Urinary bladder (tissue), 4 donors: ENCODE results near the gene LAMC3. TPM values are rescaled to one million over a fixed set of nuclear protein-coding genes. Genes with fewer than 3 reads are reported as not detected.

Source experiments
- DNase-seq: peaks from one replicate; pipeline ENCODE4 v3.0.0-alpha.2; 2015; ENCODE audit errors: extremely low spot score
- H3K27ac ChIP-seq: one replicate; pipeline ENCODE4 v1.5.1; 2013; ENCODE audit warnings: low read depth, mild to moderate bottlenecking, moderate library complexity
- H3K36me3 ChIP-seq: one replicate; pipeline ENCODE4 v1.6.1; 2013; ENCODE audit warnings: mild to moderate bottlenecking, moderate library complexity; ENCODE audit not compliant: insufficient read depth
- H3K4me1 ChIP-seq: one replicate; pipeline ENCODE4 v1.6.1; 2013; ENCODE audit warnings: mild to moderate bottlenecking, moderate library complexity; ENCODE audit not compliant: insufficient read depth
- H3K4me3 ChIP-seq: one replicate; pipeline ENCODE4 v1.5.1; 2013; ENCODE audit warnings: low read depth, low read length
- whole genome bisulfite sequencing: extraction: QIAGEN DNeasy Blood & Tissue Kit; methylation state at CpG from one replicate; pipeline ENCODE4 v1.1.7; 2013; 5-methylcytosine and 5-hydroxymethylcytosine counted together
- polyA plus RNA-seq: library from polyadenylated mRNA; stranded (reverse); fragments of 200-250 nt; gene quantifications from one replicate; pipeline ENCODE4 v1.2.3, GENCODE V29; 2013
- total RNA-seq: library from RNA; depleted of rRNA; stranded (reverse); fragments of >200 nt; gene quantifications from one replicate; pipeline ENCODE4 v1.2.3, GENCODE V29; 2014
- donor health status: healthy with polysubstance abuse.
- donor health status: healthy.

Gene LAMC3
- total RNA-seq, result 12.2 TPM
- polyA plus RNA-seq, result 37.1 TPM

DNA sequence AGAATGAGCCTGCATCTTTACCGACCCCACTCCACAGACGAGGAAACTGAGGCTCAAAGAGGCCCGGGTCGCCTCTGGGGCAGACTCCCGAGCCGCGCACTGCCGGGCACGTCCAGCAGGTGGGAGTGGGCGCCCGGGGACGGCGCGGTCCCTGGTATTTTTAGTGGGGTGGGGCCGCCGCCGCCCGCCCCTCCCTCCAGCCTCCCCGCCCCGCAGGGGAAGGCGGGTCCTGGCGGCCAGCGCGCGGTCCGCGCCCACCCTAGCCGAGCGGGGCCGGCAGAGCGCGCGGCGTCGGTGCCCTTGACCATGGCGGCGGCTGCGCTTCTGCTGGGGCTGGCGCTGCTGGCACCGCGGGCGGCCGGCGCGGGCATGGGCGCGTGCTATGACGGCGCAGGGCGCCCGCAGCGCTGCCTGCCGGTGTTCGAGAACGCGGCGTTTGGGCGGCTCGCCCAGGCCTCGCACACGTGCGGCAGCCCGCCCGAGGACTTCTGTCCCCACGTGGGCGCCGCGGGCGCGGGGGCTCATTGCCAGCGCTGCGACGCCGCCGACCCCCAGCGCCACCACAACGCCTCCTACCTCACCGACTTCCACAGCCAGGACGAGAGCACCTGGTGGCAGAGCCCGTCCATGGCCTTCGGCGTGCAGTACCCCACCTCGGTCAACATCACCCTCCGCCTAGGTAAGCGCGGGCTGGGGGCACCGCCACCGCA lies at the start of gene LAMC3:
Gene LAMC3, plus strand, starts transcription at position 266 of the 710 bp plus-strand sequence. Its CDS starts 41 bp downstream, at position 307.
- DNase-seq, result no peak
- H3K27ac ChIP-seq, result peak within 1 kb of the TSS; percentile 19
- H3K36me3 ChIP-seq, result no peaks in the 10 kb centered on the region
- WGBS, result 7% methylated on average over 88 of the region's 88 CpGs
- peak within 1 kb of the TSS; percentile 50 for H3K4me3 ChIP-seq
- H3K4me1 ChIP-seq, result no peaks in the 10 kb centered on the region

DNA sequence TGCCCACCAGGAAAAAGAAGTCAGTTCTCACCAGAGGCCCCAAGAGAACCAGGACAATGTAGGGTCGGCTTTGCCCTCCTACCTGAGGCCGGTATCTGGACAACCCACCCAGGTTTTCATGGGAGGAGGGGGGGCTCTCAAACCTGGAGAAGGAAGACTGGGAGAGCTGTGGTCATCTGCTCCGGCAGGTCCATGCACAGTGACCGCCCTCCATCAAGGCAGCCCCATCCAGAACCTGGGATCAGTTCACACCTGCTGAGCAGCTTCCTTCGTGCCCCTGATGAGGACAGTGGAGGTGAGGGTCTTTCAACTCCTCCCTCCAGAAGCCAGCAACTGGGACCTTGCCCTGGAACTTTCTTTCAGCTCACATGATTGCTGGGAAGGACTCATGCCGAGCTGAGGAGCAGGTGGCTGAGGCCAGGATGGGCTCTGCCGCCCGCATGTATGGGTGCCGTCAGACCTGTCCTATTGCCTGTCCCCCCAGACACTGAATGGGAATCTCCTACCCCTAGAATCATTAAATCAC lies 49.1 kb upstream of the LAMC3 start:
- Histone ChIP-seq H3K36me3 (no peaks in the 10 kb centered on the region), H3K4me1 (no peaks in the 10 kb centered on the region), H3K4me3 (no peak overlapping the region), H3K27ac (no peak overlapping the region)
- DNase-seq, result no peak
- WGBS, result 92% methylated on average over 9 of the region's 9 CpGs

DNA sequence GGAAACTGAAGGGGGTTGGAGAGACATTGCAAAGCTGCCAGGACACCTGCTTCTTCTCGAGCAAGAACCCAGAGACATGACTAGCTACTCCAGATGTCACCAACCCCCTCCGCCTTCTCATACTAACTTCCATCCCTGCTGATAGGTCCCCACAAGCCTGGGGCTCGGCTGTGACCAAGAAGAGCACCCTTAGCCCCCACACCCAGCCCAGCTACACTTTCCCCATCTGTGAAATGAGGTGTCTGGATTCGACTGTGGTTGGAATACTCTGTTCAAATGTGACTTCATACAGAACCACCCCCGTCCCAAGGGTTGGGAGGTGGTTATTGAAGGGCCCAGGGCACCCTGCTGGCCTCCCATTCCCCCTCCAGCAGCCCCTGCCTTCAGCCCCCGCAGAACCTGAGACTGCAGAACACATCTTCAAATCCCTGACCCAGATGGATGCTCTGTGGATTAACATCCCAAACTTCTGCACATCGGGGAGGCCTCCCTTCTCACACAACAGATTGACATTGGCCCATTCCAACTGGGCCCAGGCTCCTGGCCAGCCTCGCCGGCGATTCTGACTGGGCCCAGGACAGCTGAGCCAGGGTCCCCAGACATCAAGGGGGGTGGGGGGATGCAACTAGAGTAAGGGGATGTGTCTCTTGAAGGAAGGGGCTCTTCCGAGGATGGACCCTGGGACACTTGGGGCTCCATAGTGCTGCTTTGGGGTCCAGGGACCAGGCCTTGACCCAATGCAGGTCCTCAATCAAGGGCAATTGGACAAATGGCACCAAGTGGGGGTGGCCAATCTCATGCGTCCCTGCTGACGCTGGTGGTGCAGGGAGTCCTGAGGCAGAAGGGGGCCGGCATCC lies 48.2 kb upstream of the LAMC3 start:
- no peaks in the 10 kb centered on the region for H3K36me3 ChIP-seq
- H3K4me1 ChIP-seq, result no peaks in the 10 kb centered on the region
- no peak for DNase-seq
- 87% methylated on average over 14 of the region's 14 CpGs for WGBS
- no peak overlapping the region for H3K4me3 ChIP-seq
- H3K27ac ChIP-seq, result no peak overlapping the region

DNA sequence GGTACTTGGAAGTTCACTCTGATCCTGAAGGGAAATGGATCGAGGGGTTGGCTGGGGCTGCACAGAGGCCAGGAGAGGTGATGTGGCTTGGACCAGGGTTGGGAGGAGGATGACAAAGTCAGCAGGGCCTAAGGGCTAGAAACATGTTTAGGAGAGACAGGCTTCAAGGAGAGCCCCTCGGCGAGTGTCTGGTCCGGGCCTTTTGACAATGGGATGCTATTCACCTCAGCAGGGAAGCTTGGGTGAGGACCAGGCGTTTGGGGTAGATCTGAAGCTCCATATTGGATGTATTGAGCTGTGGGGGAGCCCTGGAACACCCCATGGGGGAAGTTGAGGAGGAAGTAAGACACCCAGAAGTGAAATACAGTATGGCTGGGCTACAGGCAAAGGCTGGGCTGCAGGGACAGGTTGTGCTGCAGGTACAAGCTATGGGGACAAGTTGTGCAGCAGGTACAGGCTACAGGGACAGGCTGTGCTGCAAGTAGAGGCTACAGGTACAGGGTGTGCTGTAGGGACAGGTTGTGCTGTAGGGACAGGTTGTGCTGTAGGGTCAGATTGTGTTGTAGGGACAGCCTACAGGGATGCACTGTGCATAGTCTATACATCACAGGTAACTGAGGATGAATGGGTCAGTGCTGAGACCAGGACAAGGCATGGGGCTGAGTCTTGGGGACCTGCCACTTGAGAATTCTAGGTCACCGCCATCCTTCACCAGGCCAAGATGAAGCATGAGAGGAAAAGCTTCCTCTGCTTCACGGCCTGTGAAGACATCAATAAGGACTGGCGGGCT lies 47.3 kb upstream of the LAMC3 start:
- H3K4me1 ChIP-seq, result no peaks in the 10 kb centered on the region
- no peak for DNase-seq
- 94% methylated on average over 8 of the region's 8 CpGs for WGBS
- no peaks in the 10 kb centered on the region for H3K36me3 ChIP-seq
- H3K27ac ChIP-seq, result no peak overlapping the region
- no peak overlapping the region for H3K4me3 ChIP-seq

DNA sequence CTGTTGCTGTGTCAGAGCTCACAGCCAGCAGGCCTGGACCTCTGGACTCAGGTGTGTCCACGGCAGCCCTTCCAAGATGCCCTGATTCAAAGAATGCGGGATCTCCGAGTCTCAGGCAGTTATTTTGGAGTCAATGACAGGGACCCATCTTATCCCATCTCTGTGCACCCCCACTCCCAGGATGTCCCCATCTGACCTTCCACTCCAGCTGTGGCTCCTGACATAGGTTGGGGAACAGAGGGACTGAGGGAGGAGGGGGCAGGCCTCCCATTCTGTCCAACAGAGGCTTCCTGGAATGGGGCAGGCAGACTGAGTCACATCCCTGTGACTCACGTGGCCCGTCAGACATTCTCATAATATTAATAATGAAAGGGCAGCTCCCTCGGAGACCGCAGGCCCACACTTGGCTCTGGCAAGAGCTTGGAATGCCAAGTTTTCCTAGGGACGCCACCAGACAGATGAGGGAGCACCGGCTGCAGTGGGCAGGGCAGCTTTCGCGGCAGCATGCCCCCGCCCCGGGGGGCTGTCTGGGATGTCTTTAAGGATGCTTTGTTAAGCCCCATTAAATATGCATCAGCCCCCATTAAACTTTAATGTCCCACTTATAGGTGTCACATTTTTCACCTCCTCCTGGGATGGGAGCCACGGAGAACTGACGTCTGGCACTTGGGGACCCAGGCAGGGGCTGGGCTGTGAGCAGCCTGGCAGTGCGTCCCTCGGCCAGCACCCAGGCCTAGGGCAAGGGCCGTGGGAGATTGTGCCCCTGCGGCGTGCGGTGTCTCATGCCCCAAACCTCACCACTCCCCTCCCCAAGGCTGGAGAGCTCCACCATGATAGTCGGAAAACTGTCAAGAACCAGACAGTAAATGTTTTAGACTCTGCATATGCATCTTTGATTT lies 46.3 kb upstream of the LAMC3 start:
- 42% methylated on average over 22 of the region's 22 CpGs for WGBS
- DNase-seq, result no peak
- no peaks in the 10 kb centered on the region for H3K36me3 ChIP-seq

DNA sequence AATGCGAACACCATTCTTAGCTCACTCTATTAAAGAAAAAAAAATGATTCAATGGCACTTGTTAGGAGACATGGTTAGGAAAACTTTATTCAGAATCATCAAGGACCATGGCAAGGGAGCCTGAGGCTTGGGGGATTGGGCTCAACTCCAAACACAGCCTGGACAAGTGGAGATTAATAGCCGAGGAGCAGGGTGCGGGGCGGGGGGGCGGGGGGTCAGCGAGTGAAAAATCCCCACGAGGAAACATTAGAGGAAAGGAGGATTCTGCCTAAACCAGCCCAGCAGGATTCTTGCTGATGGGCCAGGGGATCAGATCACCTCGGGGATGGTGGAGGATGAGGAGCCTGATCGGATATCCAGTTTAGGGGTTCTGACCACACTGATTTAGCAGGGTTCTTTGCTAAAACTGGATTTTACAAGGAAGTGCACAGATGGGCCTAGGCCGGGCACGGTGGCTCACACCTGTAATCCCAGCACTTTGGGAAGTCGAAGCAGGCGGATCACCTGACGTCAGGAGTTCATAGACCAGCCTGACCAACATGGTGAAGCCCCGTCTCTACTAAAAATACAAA lies 45.6 kb upstream of the LAMC3 start:
- WGBS, result 75% methylated on average over 15 of the region's 15 CpGs
- no peak for DNase-seq
- no peak overlapping the region for H3K27ac ChIP-seq
- H3K4me3 ChIP-seq, result no peak overlapping the region
- H3K36me3 ChIP-seq, result no peaks in the 10 kb centered on the region
- H3K4me1 ChIP-seq, result no peaks in the 10 kb centered on the region

More for the DNA sequence above, 46.3 kb upstream of the LAMC3 start:
- Histone ChIP-seq H3K27ac (no peak overlapping the region), H3K4me1 (no peaks in the 10 kb centered on the region), H3K4me3 (no peak overlapping the region)

DNA sequence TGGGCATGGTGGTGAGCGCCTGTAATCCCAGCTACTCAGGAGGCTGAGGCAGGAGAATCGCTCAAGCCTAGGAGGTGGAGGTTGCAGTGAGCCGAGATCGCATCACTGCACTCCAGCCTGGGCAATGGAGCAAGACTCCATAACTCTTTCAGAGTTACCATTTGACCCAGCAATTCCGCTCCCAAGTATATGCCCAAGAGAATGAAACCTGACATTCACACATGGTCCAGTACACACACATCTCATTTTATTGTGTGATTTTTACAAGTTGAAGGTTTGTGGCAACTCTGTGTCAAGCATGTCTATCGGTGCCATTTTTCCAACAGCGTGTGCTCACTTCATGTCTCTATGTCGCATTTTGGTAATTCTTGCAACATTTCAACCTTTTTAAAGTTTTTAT lies 45.1 kb upstream of the LAMC3 start:
- H3K36me3 ChIP-seq, result no peaks in the 10 kb centered on the region
- DNase-seq, result no peak
- H3K4me1 ChIP-seq, result no peaks in the 10 kb centered on the region
- H3K4me3 ChIP-seq, result no peak overlapping the region
- no peak overlapping the region for H3K27ac ChIP-seq
- 98% methylated on average over 8 of the region's 8 CpGs for WGBS

DNA sequence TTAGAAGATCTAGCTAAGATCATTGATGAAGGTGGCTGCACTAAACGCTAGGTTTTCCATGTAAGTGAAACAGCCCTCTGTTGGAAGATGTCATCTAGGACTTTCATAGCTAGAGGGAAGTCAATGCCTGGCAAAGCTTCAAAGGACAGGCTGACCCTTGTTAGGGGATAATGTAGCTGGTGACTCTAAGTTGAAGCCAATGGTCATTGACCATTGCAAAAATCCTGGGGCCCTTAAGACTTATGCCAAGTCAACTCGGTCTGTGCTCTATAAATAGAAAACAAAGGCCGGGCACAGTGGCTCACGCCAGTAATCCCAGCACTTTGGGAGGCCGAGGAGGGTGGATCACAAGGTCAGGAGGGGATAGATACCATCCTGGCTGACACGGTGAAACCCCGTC lies 43.3 kb upstream of the LAMC3 start:
- 80% methylated on average over 7 of the region's 7 CpGs for WGBS
- no peak for DNase-seq
- Histone ChIP-seq H3K36me3 (no peaks in the 10 kb centered on the region), H3K4me3 (no peak overlapping the region), H3K27ac (no peak overlapping the region), H3K4me1 (no peaks in the 10 kb centered on the region)

DNA sequence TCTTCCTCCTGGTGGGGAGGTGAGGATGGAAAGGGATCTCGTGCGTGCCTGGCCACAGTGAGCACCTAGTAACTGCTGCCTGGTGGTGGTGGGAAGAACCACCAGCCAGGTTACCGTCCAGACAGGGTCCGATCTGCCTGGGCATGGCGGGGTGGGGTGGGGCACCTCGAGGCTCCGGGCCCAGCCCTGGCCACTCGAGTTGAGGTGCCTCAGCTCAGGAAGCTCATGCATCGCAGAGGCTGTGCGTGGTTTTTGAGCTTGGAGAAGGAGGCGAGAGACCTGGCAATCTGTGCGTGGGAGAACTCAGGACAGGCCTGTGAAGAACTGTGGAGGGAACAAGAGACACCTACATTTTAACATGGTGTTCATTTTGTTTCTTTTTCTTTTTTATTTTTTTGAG lies 38.9 kb upstream of the LAMC3 start:
- Histone ChIP-seq H3K36me3 (no peaks in the 10 kb centered on the region), H3K4me3 (no peak overlapping the region), H3K4me1 (no peaks in the 10 kb centered on the region), H3K27ac (no peak overlapping the region)
- DNase-seq, result no peak
- 84% methylated on average over 12 of the region's 12 CpGs for WGBS

DNA sequence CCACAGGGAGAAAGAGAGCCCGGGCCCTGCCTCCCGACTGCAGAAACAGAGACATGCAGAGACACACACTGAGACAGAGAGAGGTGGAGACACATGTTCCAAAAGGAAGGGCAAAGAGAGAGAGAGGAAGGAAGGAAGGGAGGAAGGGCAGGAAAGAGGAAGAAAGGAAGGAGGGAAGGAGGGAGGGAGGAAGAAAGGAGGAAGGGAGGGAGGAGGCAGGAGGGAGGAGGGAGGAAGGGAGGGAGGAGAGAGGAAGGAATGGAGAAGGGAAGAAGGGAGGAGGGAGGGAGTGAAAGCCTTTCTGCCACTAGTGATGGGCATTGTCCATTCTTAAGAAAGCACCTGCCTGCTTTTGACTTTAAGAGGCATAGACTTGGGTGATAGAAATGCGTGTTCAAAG lies 38.1 kb upstream of the LAMC3 start:
- Histone ChIP-seq H3K27ac (no peak overlapping the region), H3K4me1 (no peaks in the 10 kb centered on the region), H3K36me3 (no peaks in the 10 kb centered on the region), H3K4me3 (no peak overlapping the region)
- no peak for DNase-seq
- 79% methylated on average over 3 of the region's 3 CpGs for WGBS

DNA sequence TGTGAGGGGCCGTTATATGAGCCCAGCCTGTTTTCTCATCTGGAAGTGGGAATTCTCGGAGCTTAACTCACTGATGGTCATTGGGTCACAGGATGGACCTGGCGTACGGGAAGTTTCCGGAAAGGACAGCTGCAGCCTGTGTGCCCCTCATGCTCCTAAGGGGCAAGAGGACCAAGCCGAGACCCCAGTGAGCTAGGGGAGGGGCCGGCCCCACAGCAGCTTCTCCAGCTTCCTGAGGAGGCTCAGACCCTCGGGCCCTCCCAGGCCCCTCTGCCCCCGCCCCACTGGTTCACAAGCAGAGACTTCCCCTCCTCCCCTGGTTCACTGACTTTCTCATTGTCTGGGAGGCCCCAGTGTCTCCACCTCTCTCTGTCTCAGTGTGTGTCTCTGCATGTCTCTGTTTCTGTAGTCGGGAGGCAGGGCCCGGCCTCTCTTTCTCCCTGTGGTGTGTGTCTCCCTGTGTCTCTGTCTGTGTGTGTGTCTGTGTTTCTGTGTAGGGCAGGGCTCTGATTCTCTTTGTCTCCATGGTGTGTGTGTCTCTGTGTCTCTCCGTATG lies 37.6 kb upstream of the LAMC3 start:
- Histone ChIP-seq H3K36me3 (no peaks in the 10 kb centered on the region), H3K27ac (no peak overlapping the region), H3K4me3 (no peak overlapping the region), H3K4me1 (no peaks in the 10 kb centered on the region)
- no peak for DNase-seq
- 57% methylated on average over 12 of the region's 12 CpGs for WGBS

DNA sequence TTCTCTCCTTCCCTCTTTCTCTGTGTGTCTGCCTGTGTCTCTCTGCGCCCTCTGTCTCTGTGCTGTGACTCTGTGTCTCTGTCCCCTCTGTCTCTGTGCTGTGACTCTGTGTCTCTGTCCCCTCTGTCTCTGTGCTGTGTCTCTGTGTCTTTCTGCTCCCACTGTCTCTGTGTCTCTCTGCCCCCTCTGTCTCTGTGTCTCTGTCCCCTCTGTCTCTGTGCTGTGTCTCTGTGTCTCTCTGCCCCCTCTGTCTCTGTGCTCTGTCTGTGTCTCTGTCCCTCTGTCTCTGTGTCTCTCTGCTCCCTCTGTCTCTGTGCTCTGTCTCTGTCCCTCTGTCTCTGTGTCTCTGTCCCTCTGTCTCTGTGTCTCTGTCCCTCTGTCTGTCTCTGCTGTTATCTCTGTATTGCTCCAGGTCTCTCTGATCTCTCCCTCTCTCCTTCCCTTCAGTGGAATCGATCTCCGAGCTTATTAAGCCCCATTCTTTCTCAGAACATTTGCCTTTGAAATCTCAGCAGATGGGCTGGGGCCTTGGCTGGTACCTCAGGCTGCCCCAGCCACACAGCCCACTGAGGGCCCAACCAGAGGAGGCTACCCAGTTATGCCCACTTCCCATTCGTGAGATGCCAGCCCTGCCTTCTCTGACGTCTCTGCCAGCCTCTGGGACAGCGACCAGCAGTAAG lies 36.6 kb upstream of the LAMC3 start:
- no peaks in the 10 kb centered on the region for H3K36me3 ChIP-seq
- H3K4me1 ChIP-seq, result no peaks in the 10 kb centered on the region
- no peak overlapping the region for H3K27ac ChIP-seq
- WGBS, result 65% methylated on average over 6 of the region's 6 CpGs
- H3K4me3 ChIP-seq, result no peak overlapping the region
- no peak for DNase-seq
